H9 (cell line): Measurements from ENCODE around the gene PLB1. TPM values are rescaled to one million over a fixed set of nuclear protein-coding genes. Genes with fewer than 3 reads are reported as not detected.

Source experiments
- DNase-seq: peaks from one replicate; pipeline ENCODE4 v3.0.0-alpha.2; 2017
- H2AFZ ChIP-seq: one replicate; pipeline ENCODE4 v1.6.1; 2013; ENCODE audit warnings: mild to moderate bottlenecking, low read length, control low read depth, moderate library complexity
- H2AK5ac ChIP-seq: 2 replicates; pipeline ENCODE4 v1.6.1; 2013; ENCODE audit warnings: low read length, control low read depth, mixed read lengths; ENCODE audit not compliant: insufficient read length
- H2BK120ac ChIP-seq: one replicate; pipeline ENCODE4 v1.6.1; 2013; ENCODE audit warnings: low read depth, mild to moderate bottlenecking, low read length, control low read depth, inconsistent platforms; ENCODE audit not compliant: poor library complexity, severe bottlenecking
- H2BK12ac ChIP-seq: 2 replicates; pipeline ENCODE4 v1.6.1; 2013; ENCODE audit warnings: low read length, control low read depth, mixed read lengths, low read depth; ENCODE audit not compliant: insufficient read length
- H2BK15ac ChIP-seq: 2 replicates; pipeline ENCODE4 v1.6.1; 2013; ENCODE audit warnings: low read depth, low read length, control low read depth
- H2BK20ac ChIP-seq: one replicate; pipeline ENCODE4 v1.6.1; 2013; ENCODE audit warnings: low read depth, mild to moderate bottlenecking, low read length, control low read depth, inconsistent platforms; ENCODE audit not compliant: poor library complexity, severe bottlenecking
- H2BK5ac ChIP-seq: 2 replicates; pipeline ENCODE4 v1.6.1; 2013; ENCODE audit warnings: low read length, control low read depth, mixed read lengths; ENCODE audit not compliant: insufficient read length
- H3K14ac ChIP-seq: 2 replicates; pipeline ENCODE4 v1.6.1; 2013; ENCODE audit warnings: low read length, control low read depth; ENCODE audit not compliant: insufficient read depth
- H3K18ac ChIP-seq: 2 replicates; pipeline ENCODE4 v1.6.1; 2013; ENCODE audit warnings: low read depth, mild to moderate bottlenecking, mixed read lengths, low read length, control low read depth; ENCODE audit not compliant: insufficient read length
- H3K23ac ChIP-seq: 2 replicates; pipeline ENCODE4 v1.6.1; 2013; ENCODE audit warnings: low read length, control low read depth, mixed read lengths, low read depth; ENCODE audit not compliant: insufficient read length
- H3K23me2 ChIP-seq: 2 replicates; pipeline ENCODE4 v1.6.1; 2013; ENCODE audit warnings: low read depth, mild to moderate bottlenecking, mixed read lengths, low read length, control low read depth; ENCODE audit not compliant: insufficient read length, poor library complexity, severe bottlenecking
- H3K27ac ChIP-seq: 2 replicates; pipeline ENCODE4 v1.5.1; 2013; ENCODE audit warnings: low read length, control low read depth, mixed read lengths, low read depth; ENCODE audit not compliant: insufficient read length
- H3K27me3 ChIP-seq: 2 replicates; pipeline ENCODE4 v1.6.1; 2013; ENCODE audit warnings: low read length, control low read depth, inconsistent platforms; ENCODE audit not compliant: insufficient read depth
- H3K4ac ChIP-seq: 2 replicates; pipeline ENCODE4 v1.6.1; 2013; ENCODE audit warnings: low read depth, mild to moderate bottlenecking, control low read depth, inconsistent platforms, low read length, moderate library complexity
- H3K4me1 ChIP-seq: 2 replicates; pipeline ENCODE4 v1.6.1; 2013; ENCODE audit warnings: low read length, control low read depth, inconsistent platforms; ENCODE audit not compliant: insufficient read depth
- H3K4me2 ChIP-seq: 2 replicates; pipeline ENCODE4 v1.6.1; 2013; ENCODE audit warnings: low read length, control low read depth, mixed read lengths; ENCODE audit not compliant: insufficient read length, insufficient read depth
- H3K56ac ChIP-seq: 2 replicates; pipeline ENCODE4 v1.6.1; 2013; ENCODE audit warnings: low read depth, mild to moderate bottlenecking, mixed read lengths, low read length, control low read depth; ENCODE audit not compliant: insufficient read length
- H3K79me1 ChIP-seq: 2 replicates; pipeline ENCODE4 v1.6.1; 2013; ENCODE audit warnings: low read depth, mild to moderate bottlenecking, moderate library complexity, low read length, control low read depth, inconsistent platforms; ENCODE audit not compliant: insufficient read depth, poor library complexity, severe bottlenecking
- H3K79me2 ChIP-seq: 2 replicates; pipeline ENCODE4 v1.6.1; 2013; ENCODE audit warnings: low read length, control low read depth, inconsistent platforms; ENCODE audit not compliant: insufficient read depth
- H3K9ac ChIP-seq: 2 replicates; pipeline ENCODE4 v1.6.1; 2013; ENCODE audit warnings: low read length, control low read depth, mixed read lengths; ENCODE audit not compliant: insufficient read length; ENCODE audit errors: extremely low read depth
- H3K9me3 ChIP-seq: one replicate; pipeline ENCODE4 v1.6.1; 2013; ENCODE audit warnings: low read depth, low read length, inconsistent platforms; ENCODE audit not compliant: control insufficient read depth
- H3T11ph ChIP-seq: one replicate; pipeline ENCODE4 v1.6.1; 2013; ENCODE audit warnings: mild to moderate bottlenecking, low read length, control low read depth, inconsistent platforms
- H4K20me1 ChIP-seq: one replicate; pipeline ENCODE4 v1.6.1; 2013; ENCODE audit not compliant: control insufficient read depth, insufficient read length, insufficient read depth
- H4K5ac ChIP-seq: 2 replicates; pipeline ENCODE4 v1.6.1; 2013; ENCODE audit warnings: low read depth, mild to moderate bottlenecking, mixed read lengths, low read length, control low read depth; ENCODE audit not compliant: insufficient read length
- H4K8ac ChIP-seq: replicated peaks from 2 replicates; pipeline ENCODE4 v1.6.1; 2013; ENCODE audit warnings: low read length, control low read depth, mixed read lengths, low read depth; ENCODE audit not compliant: insufficient read length
- H4K91ac ChIP-seq: 2 replicates; pipeline ENCODE4 v1.6.1; 2013; ENCODE audit warnings: low read depth, mild to moderate bottlenecking, moderate library complexity, mixed read lengths, low read length, control low read depth; ENCODE audit not compliant: insufficient read length
- H3K27ac Mint-ChIP-seq, 3 experiments: 2 replicates in 2 of 3; 3 replicates in 1 of 3; pipeline ENCODE4 v1.8.0; 2020 to 2021; ENCODE audit warnings: mixed read lengths in 3 of 3, mild to moderate bottlenecking in 1 of 3, moderate library complexity in 1 of 3
- H3K27me3 Mint-ChIP-seq: 2 replicates; pipeline ENCODE4 v1.8.0; 2021; ENCODE audit warnings: low read depth, mild to moderate bottlenecking, moderate library complexity, mixed read lengths
- H3K36me3 Mint-ChIP-seq, 3 experiments: 2 replicates in 2 of 3; 3 replicates in 1 of 3; pipeline ENCODE4 v1.8.0; 2020 to 2021; ENCODE audit warnings: low read depth in 3 of 3, mixed read lengths in 3 of 3; ENCODE audit not compliant: insufficient read depth in 1 of 3
- H3K4me1 Mint-ChIP-seq, 2 experiments: 2 replicates each; pipeline ENCODE4 v1.8.0; 2020; ENCODE audit warnings: mixed read lengths in 2 of 2
- H3K4me3 Mint-ChIP-seq, 2 experiments: 2 replicates in 1 of 2; 3 replicates in 1 of 2; pipeline ENCODE4 v1.8.0; 2020 to 2021; ENCODE audit warnings: mild to moderate bottlenecking in 2 of 2, mixed read lengths in 2 of 2, moderate library complexity in 1 of 2
- H3K9me3 Mint-ChIP-seq, 2 experiments: 2 replicates in 1 of 2; 3 replicates in 1 of 2; pipeline ENCODE4 v1.8.0; 2020; ENCODE audit warnings: mild to moderate bottlenecking in 2 of 2, mixed read lengths in 2 of 2, moderate library complexity in 1 of 2
- CTCF ChIP-seq: fragments of 200-600 bp; sonication (generic); conservative IDR thresholded peaks from 3 replicates; pipeline ENCODE4 v1.8.0; 2021; ENCODE audit warnings: antibody characterized with exemption, mild to moderate bottlenecking
- WGBS: extraction: QIAGEN DNeasy Blood & Tissue Kit; methylation state at CpG from one replicate; pipeline ENCODE4 v1.1.7; 2013; ENCODE audit warnings: missing lambda C conversion rate, low lambda C conversion rate, mixed read lengths; ENCODE audit not compliant: insufficient read length; ENCODE audit errors: extremely low coverage; 5-methylcytosine and 5-hydroxymethylcytosine counted together
- total RNA-seq: library from RNA; stranded (reverse); gene quantifications from 2 replicates; pipeline ENCODE4 v1.2.1, GENCODE V29; 2021

PLB1 gene
- total RNA-seq, 1 experiment from 2014 or later = not detected

GRCh38 chr2:28626376-28626775 is 130.5 kb downstream of the PLB1 start:
- no peak overlapping the region for H3K14ac ChIP-seq
- H3K27ac ChIP-seq = no peak overlapping the region
- H2BK5ac ChIP-seq = no peak overlapping the region
- Mint-ChIP-seq H3K27me3 (no peaks in the 10 kb centered on the region), H3K4me3 (no peak overlapping the region), H3K9me3 (no peaks in the 10 kb centered on the region; a peak in 1 of 5 replicates), H3K4me1 (peaks cover 23 to 29% of the 10 kb centered on the region in 2 experiments), H3K27ac (no peak overlapping the region), H3K36me3 (no peaks in the 10 kb centered on the region)
- no peaks in the 10 kb centered on the region for H3K23me2 ChIP-seq
- no peak overlapping the region for H3K9ac ChIP-seq
- no peak overlapping the region for H4K91ac ChIP-seq
- H2BK20ac ChIP-seq = no peak overlapping the region
- no peak for TF ChIP-seq CTCF
- no peaks in the 10 kb centered on the region for H4K20me1 ChIP-seq
- H3K79me2 ChIP-seq = no peaks in the 10 kb centered on the region
- no peak overlapping the region for H2BK120ac ChIP-seq
- H2AK5ac ChIP-seq = no peak overlapping the region
- no peak overlapping the region for H3K4ac ChIP-seq
- no peak overlapping the region for H3K56ac ChIP-seq
- no peak for DNase-seq
- WGBS = no CpG with 5 or more reads among the region's 5 CpGs
- H2BK12ac ChIP-seq = no peak overlapping the region
- no peaks in the 10 kb centered on the region for H3K79me1 ChIP-seq
- no peak overlapping the region for H4K5ac ChIP-seq
- H3K18ac ChIP-seq = no peak overlapping the region
- H3K4me2 ChIP-seq = no peak overlapping the region
- H3T11ph ChIP-seq = no peak overlapping the region
- H3K9me3 ChIP-seq = no peaks in the 10 kb centered on the region
- peaks cover 7% of the 10 kb centered on the region; the same call in 1 of the 2 replicates for H3K4me1 ChIP-seq
- H2AFZ ChIP-seq = no peak overlapping the region
- H3K27me3 ChIP-seq = no peaks in the 10 kb centered on the region
- no peak overlapping the region for H3K23ac ChIP-seq
- no peak overlapping the region for H4K8ac ChIP-seq
- no peak overlapping the region for H2BK15ac ChIP-seq
